ENCODE data around the gene LMX1A.

DNA sequence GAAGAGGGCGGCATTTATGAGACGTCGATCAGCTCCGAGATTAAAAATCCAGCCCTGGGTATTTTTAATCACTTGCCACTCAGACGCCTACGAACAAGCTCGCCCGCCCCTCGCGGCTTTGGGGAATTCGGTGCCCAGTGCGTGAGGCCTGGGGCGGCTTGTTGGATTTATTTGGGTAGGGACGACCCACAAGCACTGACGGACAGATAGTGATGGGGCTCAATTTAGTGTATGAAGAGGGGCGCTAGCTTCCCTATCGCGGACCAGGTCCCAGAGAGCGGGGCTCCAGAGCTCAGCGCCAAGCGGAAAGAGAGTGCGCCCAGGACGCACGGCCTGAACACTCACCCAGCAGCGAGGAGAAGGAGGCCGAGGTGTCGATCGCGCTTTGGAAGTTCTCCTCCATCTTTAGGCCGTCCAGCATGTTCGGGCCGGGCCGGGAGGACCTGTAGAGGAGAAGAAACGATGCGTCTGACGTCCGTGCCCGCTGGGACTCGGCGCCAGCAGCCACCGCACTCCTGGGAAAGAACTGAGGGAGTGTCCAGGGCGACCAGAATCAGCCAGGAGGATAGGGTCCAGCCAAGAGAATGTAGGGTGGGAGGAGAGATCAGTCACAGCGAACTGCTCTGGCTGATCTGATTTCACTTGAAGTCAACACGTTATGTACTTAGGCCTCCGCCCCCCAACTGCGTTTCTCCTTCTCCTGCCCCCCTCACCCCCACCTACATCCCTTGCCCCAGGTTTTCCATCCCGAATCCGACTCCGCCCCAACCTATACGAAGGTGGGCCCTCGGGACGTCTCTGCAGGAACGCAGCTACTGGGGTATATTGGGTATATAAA lies 1.2 kb downstream of the LMX1A start:
- TF ChIP-seq MAX (CRISPR knock-in tag; IDR thresholded peaks at IDR 0.05) (no peak), ZNF232 (CRISPR knock-in tag; IDR thresholded peaks at IDR 0.05) (no peak)
- TF ChIP-seq, protein P1, sequence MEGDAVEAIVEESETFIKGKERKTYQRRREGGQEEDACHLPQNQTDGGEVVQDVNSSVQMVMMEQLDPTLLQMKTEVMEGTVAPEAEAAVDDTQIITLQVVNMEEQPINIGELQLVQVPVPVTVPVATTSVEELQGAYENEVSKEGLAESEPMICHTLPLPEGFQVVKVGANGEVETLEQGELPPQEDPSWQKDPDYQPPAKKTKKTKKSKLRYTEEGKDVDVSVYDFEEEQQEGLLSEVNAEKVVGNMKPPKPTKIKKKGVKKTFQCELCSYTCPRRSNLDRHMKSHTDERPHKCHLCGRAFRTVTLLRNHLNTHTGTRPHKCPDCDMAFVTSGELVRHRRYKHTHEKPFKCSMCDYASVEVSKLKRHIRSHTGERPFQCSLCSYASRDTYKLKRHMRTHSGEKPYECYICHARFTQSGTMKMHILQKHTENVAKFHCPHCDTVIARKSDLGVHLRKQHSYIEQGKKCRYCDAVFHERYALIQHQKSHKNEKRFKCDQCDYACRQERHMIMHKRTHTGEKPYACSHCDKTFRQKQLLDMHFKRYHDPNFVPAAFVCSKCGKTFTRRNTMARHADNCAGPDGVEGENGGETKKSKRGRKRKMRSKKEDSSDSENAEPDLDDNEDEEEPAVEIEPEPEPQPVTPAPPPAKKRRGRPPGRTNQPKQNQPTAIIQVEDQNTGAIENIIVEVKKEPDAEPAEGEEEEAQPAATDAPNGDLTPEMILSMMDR (IDR thresholded peaks at IDR 0.05) = no peak
- TF ChIP-seq, protein P2, sequence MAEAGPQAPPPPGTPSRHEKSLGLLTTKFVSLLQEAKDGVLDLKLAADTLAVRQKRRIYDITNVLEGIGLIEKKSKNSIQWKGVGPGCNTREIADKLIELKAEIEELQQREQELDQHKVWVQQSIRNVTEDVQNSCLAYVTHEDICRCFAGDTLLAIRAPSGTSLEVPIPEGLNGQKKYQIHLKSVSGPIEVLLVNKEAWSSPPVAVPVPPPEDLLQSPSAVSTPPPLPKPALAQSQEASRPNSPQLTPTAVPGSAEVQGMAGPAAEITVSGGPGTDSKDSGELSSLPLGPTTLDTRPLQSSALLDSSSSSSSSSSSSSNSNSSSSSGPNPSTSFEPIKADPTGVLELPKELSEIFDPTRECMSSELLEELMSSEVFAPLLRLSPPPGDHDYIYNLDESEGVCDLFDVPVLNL (CRISPR knock-in tag; IDR thresholded peaks at IDR 0.05; ENCODE audit: borderline replicate concordance, low read depth) = no peak

Data from WTC11 (cell line).